ENCODE data around the gene KRT86.
"Not testable (repeated sequence)": the region's sequence is repeated elsewhere in the genome, so short reads cannot be mapped to it uniquely, and the experiment has no call there.

KRT86 gene

GRCh38 chr12:52277486-52278245 lies 3.2 kb downstream of the KRT86 start:
- peaks cover 45 to 82% of the 10 kb centered on the region in 2 donors for H3K27me3 Mint-ChIP-seq
- ATAC-seq (replicated peaks) (no peak), DNase-seq (no peak)
- peaks cover 8 to 9% of the 10 kb centered on the region in 2 donors for H3K4me1 Mint-ChIP-seq (ENCODE audit: low read depth in 2 of 2)
- H3K36me3 Mint-ChIP-seq (ENCODE audit: insufficient read depth), result no peaks in the 10 kb centered on the region
- H3K27ac Mint-ChIP-seq, result no peak overlapping the region
- no peaks in the 10 kb centered on the region for H3K9me3 Mint-ChIP-seq
- no peak overlapping the region for H3K4me3 Mint-ChIP-seq

GRCh38 chr12:52278575-52279421 lies 4.4 kb downstream of the KRT86 start:
- Mint-ChIP-seq H3K4me3 (peak overlapping the region in 1 of 2 donors; percentile 15), H3K27me3 (peaks cover 45 to 75% of the 10 kb centered on the region in 2 donors), H3K4me1 (ENCODE audit: low read depth in 2 of 2) (peaks cover 8 to 9% of the 10 kb centered on the region in 2 donors), H3K36me3 (ENCODE audit: insufficient read depth) (no peaks in the 10 kb centered on the region), H3K27ac (no peak overlapping the region), H3K9me3 (no peaks in the 10 kb centered on the region)
- DNase-seq (peak; percentile 55 to 68 (median 68)), ATAC-seq (replicated peaks) (peak; percentile 93)

DNA sequence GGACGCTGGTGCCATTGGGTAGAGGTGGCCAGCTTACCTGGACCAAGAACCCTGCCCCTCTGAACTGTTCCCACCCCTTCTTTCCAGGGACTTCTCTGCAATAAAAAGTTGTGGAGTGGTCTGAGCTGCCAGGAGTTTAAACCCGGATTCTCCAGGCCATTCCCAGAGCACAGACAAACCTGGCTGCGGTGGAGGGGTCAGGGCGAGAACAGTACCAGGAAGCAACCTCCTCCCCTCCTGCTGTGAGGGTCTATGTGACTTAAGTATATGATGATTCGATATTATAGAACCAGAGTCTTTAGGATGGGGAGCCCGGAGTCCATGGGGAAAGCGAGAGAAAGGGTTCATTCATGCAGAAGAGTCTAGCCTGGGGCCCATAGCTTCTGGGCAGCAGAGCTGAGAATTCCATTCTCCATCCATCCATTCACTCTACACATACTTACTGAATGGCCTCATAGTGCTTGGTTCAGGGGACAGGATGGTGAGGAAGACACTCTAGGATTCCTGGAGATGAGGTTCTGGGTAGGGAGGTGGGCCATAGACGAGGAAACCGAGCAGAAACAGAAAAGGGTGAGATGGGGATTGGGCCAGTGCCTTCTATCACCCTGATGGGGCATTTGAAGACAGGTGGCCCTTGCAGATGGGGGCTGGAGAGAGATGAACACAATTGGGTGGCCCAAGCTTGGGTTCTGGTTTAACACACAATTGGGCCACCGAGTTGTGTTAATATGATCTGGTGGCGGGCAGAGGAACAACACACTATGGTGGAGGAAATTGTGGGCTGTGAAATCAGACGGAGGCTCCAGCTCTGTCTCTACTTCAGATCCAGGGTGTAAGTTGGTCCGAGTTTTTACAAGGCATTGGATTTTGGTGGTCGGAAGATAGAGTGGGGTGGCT lies 5.2 kb downstream of the KRT86 start:
- Mint-ChIP-seq H3K4me1 (ENCODE audit: low read depth in 2 of 2) (peaks cover 8 to 9% of the 10 kb centered on the region in 2 donors), H3K9me3 (no peaks in the 10 kb centered on the region), H3K27me3 (peaks cover 36 to 67% of the 10 kb centered on the region in 2 donors), H3K4me3 (no peak overlapping the region), H3K27ac (no peak overlapping the region), H3K36me3 (ENCODE audit: insufficient read depth) (no peaks in the 10 kb centered on the region)
- no peak for DNase-seq
- ATAC-seq (replicated peaks), result no peak

- no peak overlapping the region for H3K4me3 Mint-ChIP-seq
- H3K27me3 Mint-ChIP-seq, result peaks cover 32 to 61% of the 10 kb centered on the region in 2 donors
- no peak for DNase-seq
These were observed 5.9 kb downstream of the KRT86 start for GRCh38 chr12:52280319-52280795.

GRCh38 chr12:52280796-52281560 lies 6.5 kb downstream of the KRT86 start:
- no peak overlapping the region for H3K4me3 Mint-ChIP-seq
- H3K27ac Mint-ChIP-seq, result no peak overlapping the region
- no peaks in the 10 kb centered on the region for H3K9me3 Mint-ChIP-seq
- peaks cover 8 to 9% of the 10 kb centered on the region in 2 donors for H3K4me1 Mint-ChIP-seq (ENCODE audit: low read depth in 2 of 2)
- peaks cover 32 to 61% of the 10 kb centered on the region in 2 donors for H3K27me3 Mint-ChIP-seq
- no peak for DNase-seq
- ATAC-seq (replicated peaks), result no peak
- no peaks in the 10 kb centered on the region for H3K36me3 Mint-ChIP-seq (ENCODE audit: insufficient read depth)

More at GRCh38 chr12:52280319-52280795, 5.9 kb downstream of the KRT86 start:
- H3K27ac Mint-ChIP-seq, result no peak overlapping the region
- peaks cover 8 to 9% of the 10 kb centered on the region in 2 donors for H3K4me1 Mint-ChIP-seq (ENCODE audit: low read depth in 2 of 2)
- H3K36me3 Mint-ChIP-seq (ENCODE audit: insufficient read depth), result no peaks in the 10 kb centered on the region
- no peak for ATAC-seq (replicated peaks)
- H3K9me3 Mint-ChIP-seq, result no peaks in the 10 kb centered on the region

- Mint-ChIP-seq H3K36me3 (ENCODE audit: insufficient read depth) (no peaks in the 10 kb centered on the region), H3K9me3 (no peaks in the 10 kb centered on the region), H3K4me3 (no peak overlapping the region), H3K4me1 (ENCODE audit: low read depth in 2 of 2) (peaks cover 12 to 13% of the 10 kb centered on the region in 2 donors), H3K27me3 (peaks cover 14 to 43% of the 10 kb centered on the region in 2 donors), H3K27ac (no peak overlapping the region)
- ATAC-seq (replicated peaks) (no peak), DNase-seq (no peak)
These were observed 10.2 kb downstream of the KRT86 start for GRCh38 chr12:52284562-52285171.

DNA sequence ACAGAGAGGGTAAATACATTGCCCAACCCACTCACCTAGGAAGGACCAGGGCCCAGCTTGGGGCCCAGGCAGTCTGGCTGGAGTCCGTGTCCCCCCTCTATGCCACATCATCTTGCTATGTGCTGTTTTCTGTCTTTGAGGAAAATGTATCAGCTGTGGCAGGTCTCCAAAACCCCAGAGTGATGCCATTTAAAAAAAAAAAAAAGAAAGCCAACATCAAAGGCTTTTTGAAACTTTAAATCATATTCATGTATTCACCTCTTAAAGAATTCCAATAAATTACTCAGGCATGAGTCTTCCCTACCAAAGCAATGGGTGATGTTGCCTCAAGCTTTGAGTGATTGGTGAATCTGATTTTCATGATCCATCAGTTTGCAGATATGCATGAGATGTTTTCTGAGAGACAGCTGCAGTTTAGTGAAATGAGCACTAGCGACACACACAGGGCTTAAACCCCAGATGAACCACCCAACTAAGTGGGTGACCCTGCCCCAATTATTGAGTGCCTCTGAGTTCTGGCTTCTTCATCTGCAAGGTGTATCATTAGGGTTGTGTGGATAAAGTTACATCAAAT lies 10.8 kb downstream of the KRT86 start:
- Mint-ChIP-seq H3K4me1 (ENCODE audit: low read depth in 2 of 2) (peaks cover 12 to 13% of the 10 kb centered on the region in 2 donors), H3K27ac (peak overlapping the region in 1 of 2 donors; percentile 68), H3K9me3 (no peaks in the 10 kb centered on the region), H3K36me3 (ENCODE audit: insufficient read depth) (no peaks in the 10 kb centered on the region), H3K4me3 (no peak overlapping the region), H3K27me3 (peaks cover 8 to 38% of the 10 kb centered on the region in 2 donors)
- no peak for DNase-seq
- ATAC-seq (replicated peaks), result no peak

- Mint-ChIP-seq H3K4me1 (ENCODE audit: low read depth in 2 of 2) (peaks cover 12 to 13% of the 10 kb centered on the region in 2 donors), H3K27ac (peak overlapping the region in 1 of 2 donors; percentile 68), H3K27me3 (peaks cover 8 to 37% of the 10 kb centered on the region in 2 donors), H3K4me3 (no peak overlapping the region), H3K9me3 (no peaks in the 10 kb centered on the region), H3K36me3 (ENCODE audit: insufficient read depth) (no peaks in the 10 kb centered on the region)
- ATAC-seq (replicated peaks) (no peak), DNase-seq (no peak)
These were observed 11.5 kb downstream of the KRT86 start for GRCh38 chr12:52285851-52286530.

- H3K36me3 Mint-ChIP-seq (ENCODE audit: insufficient read depth); DNase-seq; H3K9me3 Mint-ChIP-seq; H3K27ac Mint-ChIP-seq; ATAC-seq (replicated peaks): not testable (repeated sequence)
- peak overlapping the region in 1 of 2 donors; percentile 8 for H3K4me3 Mint-ChIP-seq
- peaks cover 12 to 13% of the 10 kb centered on the region in 2 donors for H3K4me1 Mint-ChIP-seq (ENCODE audit: low read depth in 2 of 2)
- peaks cover 8 to 47% of the 10 kb centered on the region in 2 donors for H3K27me3 Mint-ChIP-seq
These were observed 12.7 kb downstream of the KRT86 start for GRCh38 chr12:52286857-52287785.

DNA sequence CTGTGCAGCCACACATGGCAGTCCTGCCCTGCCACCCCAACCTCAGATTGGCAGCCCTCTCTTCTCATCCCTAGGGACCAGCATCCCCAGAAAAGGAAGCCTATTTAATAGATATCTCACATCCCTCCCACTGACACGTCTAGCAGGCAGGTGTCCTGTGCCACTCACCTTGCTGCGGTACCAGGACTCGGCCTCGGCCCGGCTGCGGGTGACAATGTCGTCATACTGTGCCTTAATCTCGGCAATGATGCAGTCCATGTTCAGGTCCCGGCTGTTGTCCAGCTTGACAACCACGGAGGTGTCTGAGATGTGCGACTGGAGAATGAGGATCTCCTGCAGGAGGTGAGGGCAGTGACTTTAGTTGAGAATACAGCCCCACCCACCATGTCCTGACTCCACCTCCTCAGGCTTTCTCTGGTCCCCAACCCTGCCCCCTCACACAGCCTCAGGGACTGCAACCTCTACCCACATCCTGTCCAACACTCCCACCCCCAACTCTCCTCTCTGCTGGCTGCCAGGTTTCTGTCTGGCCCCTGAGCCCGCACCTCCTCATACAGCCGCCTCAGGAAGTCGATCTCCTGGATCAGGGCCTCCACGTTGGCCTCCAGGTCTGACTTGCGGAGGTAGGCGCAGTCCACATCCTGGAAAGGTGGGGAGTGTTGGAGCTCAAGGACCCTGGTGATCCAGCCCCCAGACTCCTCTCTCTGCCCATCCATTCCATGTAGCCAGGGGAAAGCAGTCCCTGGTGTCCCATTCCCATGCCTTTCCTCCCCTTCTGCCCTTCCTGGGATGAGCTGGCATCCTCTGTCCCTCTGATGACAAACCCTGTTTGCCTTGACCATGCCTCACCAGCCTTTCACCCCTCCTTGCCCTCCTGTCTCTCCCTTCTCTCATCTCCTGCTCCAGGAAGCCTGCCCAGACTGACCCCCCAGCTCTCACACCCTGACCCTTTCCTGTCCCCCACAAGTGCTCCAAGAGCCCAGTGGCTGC lies 13.7 kb downstream of the KRT86 start:
- H3K4me1 Mint-ChIP-seq (ENCODE audit: low read depth in 2 of 2), result peaks cover 12 to 13% of the 10 kb centered on the region in 2 donors
- H3K27me3 Mint-ChIP-seq, result peaks cover 1 to 42% of the 10 kb centered on the region in 2 donors
- DNase-seq; H3K36me3 Mint-ChIP-seq (ENCODE audit: insufficient read depth); H3K9me3 Mint-ChIP-seq: not testable (repeated sequence)
- H3K4me3 Mint-ChIP-seq, result peak overlapping the region; percentile 8 to 16
- H3K27ac Mint-ChIP-seq, result peak overlapping the region; percentile 1 to 35
- peak; percentile 62 for ATAC-seq (replicated peaks)
